T follicular helper cell (primary cell): ENCODE results near the gene GCNA.
"Not testable (repeated sequence)": the region's sequence is repeated elsewhere in the genome, so short reads cannot be mapped to it uniquely, and the experiment has no call there.

ENCODE experiments used
- DNase-seq: peaks from one replicate; pipeline ENCODE4 v3.0.0-alpha.2; 2020; ENCODE audit warnings: low read depth

The GCNA gene

GRCh38 chrX:71638409-71638808, 60.2 kb downstream of the GCNA start:
- DNase-seq: no peak

- DNase-seq: no peak
These were observed 61.8 kb downstream of the GCNA start for GRCh38 chrX:71640002-71640401.

- not testable (repeated sequence) for DNase-seq
These were observed 66.2 kb downstream of the GCNA start for GRCh38 chrX:71644406-71644805.

- DNase-seq: no peak
These were observed 72.2 kb downstream of the GCNA start for GRCh38 chrX:71650333-71650969.

GRCh38 chrX:71652405-71652804, 74.2 kb downstream of the GCNA start:
- peak; percentile 35 for DNase-seq

GRCh38 chrX:71653344-71653743, 75.1 kb downstream of the GCNA start:
- no peak for DNase-seq

GRCh38 chrX:71657267-71657666, 79.0 kb downstream of the GCNA start:
- no peak for DNase-seq

- no peak for DNase-seq
These were observed 81.1 kb downstream of the GCNA start for GRCh38 chrX:71659342-71659741.

- no peak for DNase-seq
These were observed 81.7 kb downstream of the GCNA start for GRCh38 chrX:71659959-71660358.

GRCh38 chrX:71660562-71661416, 82.6 kb downstream of the GCNA start:
- DNase-seq: no peak

GRCh38 chrX:71661919-71662318, 83.7 kb downstream of the GCNA start:
- DNase-seq: no peak

GRCh38 chrX:71662654-71663053, 84.4 kb downstream of the GCNA start:
- DNase-seq: not testable (repeated sequence)
